SK-N-SH treated with all-trans-retinoic acid at 6 μM for 48 hours (cell line): ENCODE results near the gene MYO3A.

Source experiments
- ATAC-seq: fragments of 200-7000 bp; cut with Tn5 transposase; 3 replicates; pipeline ENCODE4 v1.9.1; 2020; ENCODE audit warnings: mild to moderate bottlenecking, moderate library complexity
- ARNTL ChIP-seq: fragments of 450-650 bp; formaldehyde crosslinking; IDR thresholded peaks from 2 replicates; pipeline ENCODE4 v1.5.0; 2020; ENCODE audit warnings: low read depth, mild to moderate bottlenecking, moderate library complexity, borderline replicate concordance
- BACH2 ChIP-seq: fragments of 250-450 bp; sonication (Bioruptor Pico); IDR thresholded peaks from 2 replicates; pipeline ENCODE4 v1.9.0; 2021; ENCODE audit warnings: mild to moderate bottlenecking, borderline replicate concordance
- CREB5 ChIP-seq: fragments of 250-450 bp; sonication (Bioruptor Pico); IDR thresholded peaks from 2 replicates; pipeline ENCODE4 v1.5.1; 2020; ENCODE audit warnings: low read depth, mild to moderate bottlenecking, moderate library complexity
- CSDC2 ChIP-seq: fragments of 250-450 bp; sonication (Bioruptor Pico); IDR thresholded peaks from 2 replicates; pipeline ENCODE4 v1.5.0; 2020; ENCODE audit warnings: mild to moderate bottlenecking, moderate library complexity
- CSRNP3 ChIP-seq: fragments of 250-450 bp; sonication (Bioruptor Pico); IDR thresholded peaks from 2 replicates; pipeline ENCODE4 v1.5.1; 2021; ENCODE audit warnings: mild to moderate bottlenecking, moderate library complexity
- ESRRG ChIP-seq: fragments of 250-450 bp; sonication (Bioruptor Pico); IDR thresholded peaks from 2 replicates; pipeline ENCODE4 v1.6.1; 2021; ENCODE audit warnings: mild to moderate bottlenecking
- GLIS3 ChIP-seq: fragments of 250-450 bp; sonication (Bioruptor Pico); IDR thresholded peaks from 2 replicates; pipeline ENCODE4 v1.5.0; 2020; ENCODE audit warnings: mild to moderate bottlenecking, moderate library complexity
- ISL1 ChIP-seq: fragments of 250-450 bp; sonication (Bioruptor Pico); IDR thresholded peaks from 2 replicates; pipeline ENCODE4 v2.1.2; 2022; ENCODE audit warnings: mild to moderate bottlenecking, moderate library complexity
- OSR1 ChIP-seq: fragments of 250-450 bp; sonication (Bioruptor Pico); IDR thresholded peaks from 2 replicates; pipeline ENCODE4 v1.8.0; 2022; ENCODE audit warnings: moderate library complexity, mild to moderate bottlenecking, inconsistent platforms
- PPARA ChIP-seq: fragments of 250-450 bp; sonication (Bioruptor Pico); IDR thresholded peaks from 2 replicates; pipeline ENCODE4 v1.5.0; 2020; ENCODE audit warnings: mild to moderate bottlenecking, borderline replicate concordance
- RARB ChIP-seq: fragments of 250-450 bp; sonication (Bioruptor Pico); IDR thresholded peaks from 2 replicates; pipeline ENCODE4 v1.8.0; 2021; ENCODE audit warnings: mild to moderate bottlenecking, moderate library complexity
- SNAI2 ChIP-seq: fragments of 250-450 bp; sonication (Bioruptor Pico); IDR thresholded peaks from 2 replicates; pipeline ENCODE4 v1.5.0; 2020; ENCODE audit warnings: mild to moderate bottlenecking, moderate library complexity
- TCF4 ChIP-seq: fragments of 250-450 bp; sonication (Bioruptor Pico); IDR thresholded peaks from 2 replicates; pipeline ENCODE4 v1.8.0; 2021; ENCODE audit warnings: mild to moderate bottlenecking, moderate library complexity, borderline replicate concordance
- TOX ChIP-seq: fragments of 250-450 bp; sonication (Bioruptor Pico); IDR thresholded peaks from 2 replicates; pipeline ENCODE4 v1.8.0; 2021; ENCODE audit warnings: mild to moderate bottlenecking, moderate library complexity, borderline replicate concordance
- TSHZ2 ChIP-seq: fragments of 250-450 bp; sonication (Bioruptor Pico); IDR thresholded peaks from 2 replicates; pipeline ENCODE4 v1.5.0; 2020; ENCODE audit warnings: mild to moderate bottlenecking, moderate library complexity
- ZC3H10 ChIP-seq: fragments of 250-450 bp; sonication (Bioruptor Pico); IDR thresholded peaks from 2 replicates; pipeline ENCODE4 v1.5.1; 2021; ENCODE audit warnings: mild to moderate bottlenecking, moderate library complexity
- ZFP3 ChIP-seq: fragments of 250-450 bp; sonication (Bioruptor Pico); IDR thresholded peaks from 2 replicates; pipeline ENCODE4 v1.5.0; 2020; ENCODE audit warnings: mild to moderate bottlenecking, moderate library complexity
- ZFP30 ChIP-seq: fragments of 450-650 bp; formaldehyde crosslinking; IDR thresholded peaks from 2 replicates; pipeline ENCODE4 v1.5.0; 2022; ENCODE audit warnings: mild to moderate bottlenecking, moderate library complexity
- ZNF565 ChIP-seq: fragments of 450-650 bp; formaldehyde crosslinking; conservative IDR thresholded peaks from 2 replicates; pipeline ENCODE4 v1.5.0; 2020; ENCODE audit warnings: low read depth, mild to moderate bottlenecking, moderate library complexity
- ZNF70 ChIP-seq: fragments of 450-650 bp; formaldehyde crosslinking; IDR thresholded peaks from 2 replicates; pipeline ENCODE4 v1.5.0; 2020; ENCODE audit warnings: mild to moderate bottlenecking, moderate library complexity
- ZNF8 ChIP-seq: fragments of 450-650 bp; formaldehyde crosslinking; IDR thresholded peaks from 2 replicates; pipeline ENCODE4 v1.5.0; 2020; ENCODE audit warnings: mild to moderate bottlenecking, moderate library complexity

MYO3A gene

GRCh38 chr10:26216585-26217395 is 282.8 kb downstream of the MYO3A start, which contains the start of gene GAD2 (continued):
- no peak for TF ChIP-seq SNAI2 (CRISPR knock-in tag)
- TF ChIP-seq BACH2 (CRISPR knock-in tag) = no peak
- no peak for TF ChIP-seq ZFP30
- TF ChIP-seq ISL1 (CRISPR knock-in tag) = no peak
- no peak for TF ChIP-seq RARB (CRISPR knock-in tag)
- TF ChIP-seq CREB5 (CRISPR knock-in tag) = no peak
- TF ChIP-seq ARNTL (CRISPR knock-in tag) = no peak
- no peak for TF ChIP-seq CSDC2 (CRISPR knock-in tag)

- ATAC-seq = peak; percentile 47
- TF ChIP-seq TCF4 (CRISPR knock-in tag) (no peak), ZNF8 (CRISPR knock-in tag) (no peak), CSRNP3 (CRISPR knock-in tag) (no peak), ESRRG (CRISPR knock-in tag) (no peak), ISL1 (CRISPR knock-in tag) (no peak)
- TF ChIP-seq, all 23 proteins: peak for 0
Observed at GRCh38 chr10:26217396-26218086, 283.5 kb downstream of the MYO3A start.

GRCh38 chr10:26219676-26220075 is 285.6 kb downstream of the MYO3A start:
- TF ChIP-seq BACH2 (CRISPR knock-in tag) (no peak), TOX (CRISPR knock-in tag) (no peak), ZNF565 (CRISPR knock-in tag) (no peak), TCF4 (CRISPR knock-in tag) (no peak), RARB (CRISPR knock-in tag) (no peak), ISL1 (CRISPR knock-in tag) (no peak), ZC3H10 (CRISPR knock-in tag) (no peak), CSDC2 (CRISPR knock-in tag) (no peak), SNAI2 (CRISPR knock-in tag) (no peak), ARNTL (CRISPR knock-in tag) (no peak), ESRRG (CRISPR knock-in tag) (no peak)
- TF ChIP-seq, all 23 proteins: peak for 0
- no peak for ATAC-seq

- TF ChIP-seq ZNF70 (no peak), GLIS3 (CRISPR knock-in tag) (no peak), ZFP30 (no peak), ZNF565 (CRISPR knock-in tag) (no peak), CSDC2 (CRISPR knock-in tag) (no peak)
- no peak for ATAC-seq
Observed at GRCh38 chr10:26220901-26221300, 286.9 kb downstream of the MYO3A start.

GRCh38 chr10:26221541-26221940 is 287.5 kb downstream of the MYO3A start:
- ATAC-seq = no peak
- TF ChIP-seq BACH2 (CRISPR knock-in tag) = no peak
- no peak for TF ChIP-seq TOX (CRISPR knock-in tag)
- no peak for TF ChIP-seq CREB5 (CRISPR knock-in tag)
- no peak for TF ChIP-seq CSRNP3 (CRISPR knock-in tag)
- TF ChIP-seq ZNF70 = no peak
- no peak for TF ChIP-seq PPARA
- TF ChIP-seq ZNF8 (CRISPR knock-in tag) = no peak
- TF ChIP-seq ISL1 (CRISPR knock-in tag) = no peak
- TF ChIP-seq TCF4 (CRISPR knock-in tag) = no peak
- TF ChIP-seq ZFP30 = no peak
- TF ChIP-seq OSR1 (CRISPR knock-in tag) = no peak
- TF ChIP-seq ZFP3 = no peak
- no peak for TF ChIP-seq TSHZ2 (CRISPR knock-in tag)
- TF ChIP-seq ZC3H10 (CRISPR knock-in tag) = no peak
- no peak for TF ChIP-seq ZNF565 (CRISPR knock-in tag)
